ENCODE results near the gene FBXW8. TPM values are rescaled to one million over a fixed set of nuclear protein-coding genes. Genes with fewer than 3 reads are reported as not detected.

Gene FBXW8
- total RNA-seq, 4 donors from 2014 or later: 7.8 to 29.9 (median 10.3) TPM

DNA sequence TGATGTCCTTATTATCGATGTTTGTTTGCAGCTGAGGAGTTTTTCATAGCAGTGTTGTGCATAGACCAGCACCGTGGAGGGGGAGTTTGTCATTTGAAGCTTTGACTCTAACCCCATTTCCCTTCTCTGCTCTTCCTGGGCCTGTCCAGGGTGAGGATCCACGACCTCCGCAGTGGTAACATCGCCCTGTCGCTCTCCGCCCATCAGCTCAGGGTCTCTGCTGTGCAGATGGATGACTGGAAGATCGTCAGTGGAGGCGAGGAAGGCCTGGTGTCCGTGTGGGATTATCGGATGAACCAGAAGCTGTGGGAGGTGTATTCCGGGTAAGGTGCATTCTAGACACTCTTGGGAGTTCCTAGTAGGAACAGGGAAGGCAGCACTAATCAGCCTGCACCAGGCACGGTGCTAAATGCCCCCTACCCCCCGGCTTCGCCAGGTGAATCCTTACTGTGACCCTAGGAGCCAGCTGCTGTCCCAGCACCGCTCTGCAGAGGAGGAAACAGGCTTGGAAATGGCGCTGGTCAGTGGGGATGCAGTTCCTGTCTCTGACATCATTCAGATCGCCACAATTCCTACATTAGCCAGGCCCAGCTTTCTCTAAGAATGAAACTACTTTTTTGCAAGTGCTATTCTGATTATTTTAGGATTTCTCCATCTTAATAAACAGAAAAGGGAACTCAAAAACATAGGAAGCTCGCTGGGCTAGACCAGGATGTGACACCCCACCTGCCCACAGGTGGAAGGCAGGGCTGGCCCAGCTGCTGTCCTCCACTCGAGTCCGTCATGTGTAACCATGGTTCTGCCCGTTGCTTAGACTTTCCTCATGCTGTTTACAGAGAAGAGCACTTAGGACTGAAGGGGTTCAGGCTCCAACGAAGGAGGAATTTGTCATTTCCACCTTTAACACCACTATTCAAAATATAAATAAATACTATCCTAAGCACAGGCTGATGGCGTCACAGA lies 113.5 kb downstream of the FBXW8 start:
- Histone ChIP-seq H3K4me3 (no peak overlapping the region), H3K27ac (no peak overlapping the region), H3K27me3 (no peaks in the 10 kb centered on the region), H3K9me3 (no peaks in the 10 kb centered on the region), H3K4me1 (peaks cover 0 to 5% (median 2%) of the 10 kb centered on the region in 4 donors), H3K36me3 (peaks cover 0 to 16% (median 5%) of the 10 kb centered on the region in 4 donors)
- 89 to 98% methylated on average over 10 to 24 of the region's 24 CpGs for WGBS, 2 donors (ENCODE audit: low coverage in 1 of 2)
- TF ChIP-seq POLR2AphosphoS5 (IDR thresholded peaks at IDR 0.05) (no peak), EP300 (IDR thresholded peaks at IDR 0.05; ENCODE audit: low read depth) (no peak), POLR2A (IDR thresholded peaks at IDR 0.05) (no peak)
- TF ChIP-seq, protein P1, sequence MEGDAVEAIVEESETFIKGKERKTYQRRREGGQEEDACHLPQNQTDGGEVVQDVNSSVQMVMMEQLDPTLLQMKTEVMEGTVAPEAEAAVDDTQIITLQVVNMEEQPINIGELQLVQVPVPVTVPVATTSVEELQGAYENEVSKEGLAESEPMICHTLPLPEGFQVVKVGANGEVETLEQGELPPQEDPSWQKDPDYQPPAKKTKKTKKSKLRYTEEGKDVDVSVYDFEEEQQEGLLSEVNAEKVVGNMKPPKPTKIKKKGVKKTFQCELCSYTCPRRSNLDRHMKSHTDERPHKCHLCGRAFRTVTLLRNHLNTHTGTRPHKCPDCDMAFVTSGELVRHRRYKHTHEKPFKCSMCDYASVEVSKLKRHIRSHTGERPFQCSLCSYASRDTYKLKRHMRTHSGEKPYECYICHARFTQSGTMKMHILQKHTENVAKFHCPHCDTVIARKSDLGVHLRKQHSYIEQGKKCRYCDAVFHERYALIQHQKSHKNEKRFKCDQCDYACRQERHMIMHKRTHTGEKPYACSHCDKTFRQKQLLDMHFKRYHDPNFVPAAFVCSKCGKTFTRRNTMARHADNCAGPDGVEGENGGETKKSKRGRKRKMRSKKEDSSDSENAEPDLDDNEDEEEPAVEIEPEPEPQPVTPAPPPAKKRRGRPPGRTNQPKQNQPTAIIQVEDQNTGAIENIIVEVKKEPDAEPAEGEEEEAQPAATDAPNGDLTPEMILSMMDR (IDR thresholded peaks at IDR 0.05): no peak
- in situ Hi-C loops (cut with MboI; ENCODE audit: low pct_ligation_motif_present in 1 of 4, low pct_unique_long_range_greater_than_20kb in 1 of 4, low sequenced_read_pairs in 3 of 4): loop anchor here in 2 of 4 donors (10.0 kb wide), 1 partner anchor 91 kb away; no protein-coding TSS in a partner anchor
- no peak for DNase-seq
- intact Hi-C loops (cut with DNase I; ENCODE audit: low total_unique reads): loop anchor here (10.0 kb wide), 2 partner anchors 91 to 131 kb away; no protein-coding TSS in a partner anchor

DNA sequence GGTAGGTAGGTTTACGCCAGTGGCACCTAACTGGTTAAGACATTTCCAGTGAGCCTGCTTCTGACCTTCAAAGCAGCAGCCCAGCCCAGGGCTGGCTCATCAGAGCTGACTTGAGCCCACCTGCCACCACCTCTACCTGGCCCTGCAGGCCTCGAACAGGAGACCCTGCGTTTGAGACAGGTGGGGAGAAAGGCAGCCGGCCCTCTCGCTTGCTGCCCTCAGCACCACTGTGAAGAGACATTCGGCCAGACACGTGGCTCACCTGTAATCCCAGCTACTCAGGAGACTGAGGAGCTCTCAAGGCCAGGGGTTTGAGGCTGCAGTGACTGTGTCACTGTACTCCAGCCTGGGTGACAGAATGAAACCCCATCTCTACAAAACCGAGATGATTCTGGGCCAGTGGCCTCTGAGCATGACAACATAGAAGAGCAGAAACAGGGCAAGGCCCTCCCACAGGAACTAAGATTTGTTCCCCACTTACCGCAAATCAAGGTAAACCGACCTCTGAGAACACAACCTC lies 114.3 kb downstream of the FBXW8 start:
- no peak for DNase-seq
- H3K27ac ChIP-seq: no peak overlapping the region
- no peaks in the 10 kb centered on the region for H3K27me3 ChIP-seq
- no peak for TF ChIP-seq EP300 (IDR thresholded peaks at IDR 0.05; ENCODE audit: low read depth)
- TF ChIP-seq POLR2A (IDR thresholded peaks at IDR 0.05): no peak
- TF ChIP-seq, protein P1 (IDR thresholded peaks at IDR 0.05): no peak
- TF ChIP-seq POLR2AphosphoS5 (IDR thresholded peaks at IDR 0.05): no peak
- no peaks in the 10 kb centered on the region for H3K9me3 ChIP-seq
- in situ Hi-C loops (cut with MboI; ENCODE audit: low pct_ligation_motif_present in 1 of 4, low pct_unique_long_range_greater_than_20kb in 1 of 4, low sequenced_read_pairs in 3 of 4): loop anchor here in 3 of 4 donors (5.0 to 10.0 kb wide), 2 partner anchors 90 to 92 kb away; no protein-coding TSS in a partner anchor
- WGBS, 2 donors (ENCODE audit: low coverage in 1 of 2): 84 to 94% methylated on average over 3 to 7 of the region's 10 CpGs
- H3K36me3 ChIP-seq: peaks cover 0 to 16% (median 5%) of the 10 kb centered on the region in 4 donors
- no peak overlapping the region for H3K4me3 ChIP-seq
- intact Hi-C loops (cut with DNase I; ENCODE audit: low total_unique reads): loop anchor here (10.0 kb wide), 2 partner anchors 90 to 130 kb away; no protein-coding TSS in a partner anchor
- peaks cover 0 to 5% (median 2%) of the 10 kb centered on the region in 4 donors for H3K4me1 ChIP-seq

DNA sequence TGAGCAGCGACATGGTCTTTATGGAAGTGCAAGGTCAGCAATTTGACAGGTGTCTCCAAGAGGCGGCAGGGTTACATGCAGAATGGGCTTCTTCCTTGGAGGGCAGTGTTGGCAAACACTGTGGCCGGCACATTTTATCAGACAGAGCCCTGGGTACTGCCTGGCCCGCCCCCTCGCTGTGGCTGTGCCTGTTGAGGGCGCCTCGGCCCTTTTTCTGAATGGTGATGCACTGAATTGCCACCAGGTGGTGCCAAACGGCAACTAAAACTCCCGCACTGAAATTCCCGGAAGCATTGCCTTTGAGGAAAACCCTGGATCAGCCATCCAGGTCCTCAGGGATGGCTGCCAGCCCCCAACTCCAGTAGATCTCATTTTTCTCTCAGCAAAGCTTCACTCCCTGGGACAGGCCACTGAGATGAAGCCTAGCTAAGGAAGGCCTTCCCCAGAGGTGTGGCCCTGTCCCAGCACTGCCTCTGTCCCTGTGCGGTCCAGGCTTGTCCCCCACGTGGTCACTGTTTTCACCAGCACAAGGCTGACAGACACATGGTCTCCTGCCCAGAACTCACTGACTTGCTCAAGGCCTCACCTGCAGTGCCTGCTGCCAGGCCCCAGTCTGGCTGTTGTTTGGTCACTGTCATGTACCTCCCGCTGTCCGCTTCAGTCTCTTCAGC lies 114.9 kb downstream of the FBXW8 start:
- Histone ChIP-seq H3K4me3 (no peak overlapping the region), H3K36me3 (peaks cover 0 to 16% (median 5%) of the 10 kb centered on the region in 4 donors), H3K9me3 (no peaks in the 10 kb centered on the region), H3K27ac (no peak overlapping the region), H3K27me3 (no peaks in the 10 kb centered on the region), H3K4me1 (peaks cover 0 to 5% (median 2%) of the 10 kb centered on the region in 4 donors)
- in situ Hi-C loops (cut with MboI; ENCODE audit: low pct_ligation_motif_present in 1 of 4, low pct_unique_long_range_greater_than_20kb in 1 of 4, low sequenced_read_pairs in 3 of 4): loop anchor here in 3 of 4 donors (5.0 to 10.0 kb wide), 2 partner anchors 89 to 92 kb away; no protein-coding TSS in a partner anchor
- 33% methylated on average over 12 of the region's 14 CpGs; no CpG with 5 or more reads in 1 of the 2 donors for WGBS, 2 donors (ENCODE audit: low coverage in 1 of 2)
- TF ChIP-seq POLR2AphosphoS5 (IDR thresholded peaks at IDR 0.05): no peak
- TF ChIP-seq, protein P1 (IDR thresholded peaks at IDR 0.05): peak; percentile 81 to 88 (median 87)
- DNase-seq: peak; percentile 55
- intact Hi-C loops (cut with DNase I; ENCODE audit: low total_unique reads): loop anchor here (10.0 kb wide), 2 partner anchors 89 to 129 kb away; no protein-coding TSS in a partner anchor

All from transverse colon (tissue), 4 donors.